ENCODE measurements around the gene HOXB3.

Gene HOXB3

GRCh38 chr17:48589831-48590606 lies at the start of gene HOXB3:
Gene HOXB3 (minus strand): TSS chr17:48590241. CDS start chr17:48552474, 37,767 bp downstream.
- no peak for DNase-seq (ENCODE audit: extremely low read depth in 1 of 2, low read depth in 1 of 2)

- DNase-seq (ENCODE audit: extremely low read depth in 1 of 2, low read depth in 1 of 2), result no peak
Measured at GRCh38 chr17:48639136-48639535, 49.1 kb upstream of the HOXB3 start.

GRCh38 chr17:48637323-48638260 lies 47.6 kb upstream of the HOXB3 start:
- DNase-seq (ENCODE audit: extremely low read depth in 1 of 2, low read depth in 1 of 2), result no peak

- DNase-seq (ENCODE audit: extremely low read depth in 1 of 2, low read depth in 1 of 2), result peak in 1 of 2 donors; percentile 52
Measured at GRCh38 chr17:48636177-48637018, 46.4 kb upstream of the HOXB3 start.

GRCh38 chr17:48634493-48635208 lies 44.6 kb upstream of the HOXB3 start:
- no peak for DNase-seq (ENCODE audit: extremely low read depth in 1 of 2, low read depth in 1 of 2)

- no peak for DNase-seq (ENCODE audit: extremely low read depth in 1 of 2, low read depth in 1 of 2)
Measured at GRCh38 chr17:48633266-48633677, 43.2 kb upstream of the HOXB3 start.

- no peak for DNase-seq (ENCODE audit: extremely low read depth in 1 of 2, low read depth in 1 of 2)
Measured at GRCh38 chr17:48632579-48633265, 42.7 kb upstream of the HOXB3 start.

- DNase-seq (ENCODE audit: extremely low read depth in 1 of 2, low read depth in 1 of 2), result no peak
Measured at GRCh38 chr17:48631693-48632578, 41.9 kb upstream of the HOXB3 start.

- no peak for DNase-seq (ENCODE audit: extremely low read depth in 1 of 2, low read depth in 1 of 2)
Measured at GRCh38 chr17:48630925-48631692, 41.1 kb upstream of the HOXB3 start.

- DNase-seq (ENCODE audit: extremely low read depth in 1 of 2, low read depth in 1 of 2), result no peak
Measured at GRCh38 chr17:48630009-48630924, 40.2 kb upstream of the HOXB3 start.

GRCh38 chr17:48629411-48629759 lies 39.3 kb upstream of the HOXB3 start:
- no peak for DNase-seq (ENCODE audit: extremely low read depth in 1 of 2, low read depth in 1 of 2)

GRCh38 chr17:48628649-48629410 lies 38.8 kb upstream of the HOXB3 start:
- DNase-seq (ENCODE audit: extremely low read depth in 1 of 2, low read depth in 1 of 2), result no peak

GRCh38 chr17:48627623-48628521 lies 37.8 kb upstream of the HOXB3 start:
- no peak for DNase-seq (ENCODE audit: extremely low read depth in 1 of 2, low read depth in 1 of 2)

GRCh38 chr17:48627118-48627597 lies 37.1 kb upstream of the HOXB3 start:
- no peak for DNase-seq (ENCODE audit: extremely low read depth in 1 of 2, low read depth in 1 of 2)

All from activated CD8-positive, alpha-beta memory T cell treated with anti-CD3 and anti-CD28 coated beads for 1 hour (primary cell).